HCT116 (cell line): Measurements from ENCODE around the gene KRCC1. TPM values are rescaled to one million over a fixed set of nuclear protein-coding genes. Genes with fewer than 3 reads are reported as not detected.

Experiments
- ATAC-seq: fragments of 200-7000 bp; cut with Tn5 transposase; 2 replicates; pipeline ENCODE4 v1.9.1; 2020; ENCODE audit warnings: mild to moderate bottlenecking, moderate library complexity
- BruUV-seq: library from RNA; stranded (reverse); fragments of 400-500 nt; replicated peaks from 2 replicates; lab custom pipeline; 2021; lab: Mats Ljungman, UMichigan
- CTCF ChIA-PET: fragments of 300-600 bp; sonication (Branson Sonifier 250); formaldehyde crosslinking; loops from one replicate; lab custom pipeline; 2021; ENCODE audit warnings: antibody characterized with exemption; lab: Charles Lee
- POLR2A ChIA-PET: fragments of 300-600, 350-600 bp; sonication (Branson Sonifier 250); formaldehyde crosslinking; loops from one replicate; lab custom pipeline; 2021; ENCODE audit warnings: antibody characterized with exemption; lab: Charles Lee
- RAD21 ChIA-PET, 2 experiments: fragments of 300-600 bp; sonication (Branson Sonifier 250); formaldehyde crosslinking; loops; one replicate each; lab custom pipeline; 2023; ENCODE audit warnings: low total read pairs in 2 of 2; ENCODE audit not compliant: uncharacterized antibody in 2 of 2, unreplicated experiment in 2 of 2, low non-redundant PET in 1 of 2; lab: Charles Lee
- DNase-seq: peaks from one replicate; pipeline ENCODE4 v3.0.0-alpha.2; 2010; ENCODE audit warnings: low read depth, low spot score
- H2AFZ ChIP-seq: fragments of 200-600 bp; shearing (Covaris generic), sonication (generic); 2 replicates; pipeline ENCODE4 v1.6.1; 2017; ENCODE audit warnings: low read depth, mixed run types, mixed read lengths, antibody characterized with exemption, low read length; ENCODE audit not compliant: poor library complexity, severe bottlenecking
- H3K27ac ChIP-seq: 2 replicates; pipeline ENCODE4 v1.5.1; 2012; ENCODE audit warnings: low read depth, low read length
- H3K27me3 ChIP-seq: fragments of 200-600 bp; sonication (generic); 2 replicates; pipeline ENCODE4 v1.6.1; 2016; ENCODE audit warnings: mixed run types, low read length, mixed read lengths; ENCODE audit not compliant: insufficient read depth
- H3K36me3 ChIP-seq, 2 experiments: fragments of 200-500 bp in 1 of 2; fragments of 200-600 bp in 1 of 2; sonication (Bioruptor generic) in 1 of 2; sonication (generic) in 1 of 2; 2 replicates each; pipeline versions ENCODE4 v1.5.1 to v1.6.1; 2014 to 2016; ENCODE audit warnings: low read length in 2 of 2, inconsistent platforms in 1 of 2, mixed read lengths in 1 of 2, mixed run types in 1 of 2; ENCODE audit not compliant: insufficient read depth in 2 of 2, control insufficient read depth in 1 of 2
- H3K4me1 ChIP-seq, 2 experiments: fragments of 200-600 bp in 1 of 2; sonication (generic) in 1 of 2; 2 replicates each; pipeline versions ENCODE4 v1.5.1 to v1.6.1; 2012 to 2017; ENCODE audit warnings: low read length in 2 of 2, inconsistent platforms in 1 of 2, mild to moderate bottlenecking in 1 of 2, mixed read lengths in 1 of 2, mixed run types in 1 of 2, moderate library complexity in 1 of 2; ENCODE audit not compliant: insufficient read depth in 2 of 2, control insufficient read depth in 1 of 2
- H3K4me2 ChIP-seq: fragments of 200-600 bp; sonication (generic); 2 replicates; pipeline ENCODE4 v1.6.1; 2017; ENCODE audit warnings: mixed run types, low read length, mixed read lengths
- H3K4me3 ChIP-seq, 2 experiments: fragments of 200-600 bp in 1 of 2; sonication (generic) in 1 of 2; replicated peaks in 1 of 2; 2 replicates each; pipeline ENCODE4 v1.5.1; 2011 to 2016; ENCODE audit warnings: low read length in 2 of 2, control low read depth in 1 of 2, low read depth in 1 of 2, mild to moderate bottlenecking in 1 of 2, mixed read lengths in 1 of 2, mixed run types in 1 of 2
- H3K79me2 ChIP-seq: fragments of 200-600 bp; sonication (generic); 2 replicates; pipeline ENCODE4 v1.6.1; 2017; ENCODE audit warnings: mild to moderate bottlenecking, mixed run types, low read length, moderate library complexity, mixed read lengths; ENCODE audit not compliant: insufficient read depth
- H3K9ac ChIP-seq: fragments of 200-600 bp; sonication (generic); 2 replicates; pipeline ENCODE4 v1.6.1; 2016; ENCODE audit warnings: low read length, mixed read lengths
- H3K9me2 ChIP-seq: fragments of 200-600 bp; sonication (generic), shearing (Covaris generic); 2 replicates; pipeline ENCODE4 v1.6.1; 2017; ENCODE audit warnings: mixed run types, mild to moderate bottlenecking, moderate library complexity; ENCODE audit not compliant: insufficient read depth
- H3K9me3 ChIP-seq, 2 experiments: fragments of 200-500 bp in 1 of 2; fragments of 200-600 bp in 1 of 2; sonication (Bioruptor generic) in 1 of 2; sonication (generic) in 1 of 2; 2 replicates each; pipeline ENCODE4 v1.6.1; 2014 to 2017; ENCODE audit warnings: low read length in 2 of 2, mixed read lengths in 2 of 2, inconsistent platforms in 1 of 2, low read depth in 1 of 2, mild to moderate bottlenecking in 1 of 2, mixed run types in 1 of 2, moderate library complexity in 1 of 2; ENCODE audit not compliant: control insufficient read depth in 1 of 2, insufficient read depth in 1 of 2
- H4K20me1 ChIP-seq: fragments of 200-600 bp; sonication (generic), shearing (Covaris generic); 2 replicates; pipeline ENCODE4 v1.6.1; 2017; ENCODE audit warnings: mixed run types, mild to moderate bottlenecking, moderate library complexity; ENCODE audit not compliant: insufficient read depth
- CBX3 ChIP-seq: IDR thresholded peaks from 2 replicates; pipeline ENCODE4 v1.6.1; 2012; ENCODE audit warnings: low read depth
- CEBPB ChIP-seq: IDR thresholded peaks from 2 replicates; pipeline ENCODE4 v1.6.1; 2012; ENCODE audit warnings: low read depth
- EGR1 ChIP-seq: IDR thresholded peaks from 2 replicates; pipeline ENCODE4 v1.6.1; 2012; ENCODE audit warnings: low read depth
- EZH2 ChIP-seq: fragments of 200-600 bp; sonication (generic); IDR thresholded peaks from 2 replicates; pipeline ENCODE4 v1.6.1; 2017; ENCODE audit warnings: antibody characterized with exemption, mixed run types
- EZH2phosphoT487 ChIP-seq: fragments of 200-600 bp; IDR thresholded peaks from 2 replicates; pipeline ENCODE4 v1.6.1; 2018; ENCODE audit warnings: antibody characterized with exemption, borderline replicate concordance
- FOSL1 ChIP-seq: IDR thresholded peaks from 2 replicates; pipeline ENCODE4 v1.6.1; 2012; ENCODE audit warnings: low read depth
- JUND ChIP-seq: IDR thresholded peaks from 2 replicates; pipeline ENCODE4 v1.6.1; 2012
- POLR2AphosphoS5 ChIP-seq: IDR thresholded peaks from 2 replicates; pipeline ENCODE4 v1.6.1; 2011; ENCODE audit warnings: mild to moderate bottlenecking, low read depth, low read length, moderate library complexity
- SIN3A ChIP-seq: IDR thresholded peaks from 2 replicates; pipeline ENCODE4 v1.6.1; 2012; ENCODE audit warnings: low read depth
- SRF ChIP-seq: IDR thresholded peaks from 2 replicates; pipeline ENCODE4 v1.6.1; 2012; ENCODE audit warnings: low read depth
- TCF7L2 ChIP-seq: IDR thresholded peaks from 2 replicates; pipeline ENCODE4 v1.7.0; 2011; ENCODE audit warnings: borderline replicate concordance, inconsistent platforms; ENCODE audit not compliant: insufficient read depth, insufficient read length; ENCODE audit errors: extremely low read depth
- YY1 ChIP-seq: IDR thresholded peaks from 2 replicates; pipeline ENCODE4 v1.6.1; 2011; ENCODE audit warnings: low read length, low read depth, moderate library complexity, mild to moderate bottlenecking; ENCODE audit not compliant: insufficient replicate concordance; ENCODE audit errors: extremely low read depth
- ZFX ChIP-seq: fragments of 450-650 bp; IDR thresholded peaks from 2 replicates; pipeline ENCODE4 v1.6.1; 2017
- ZNF274 ChIP-seq: fragments of 200-500 bp; sonication (Bioruptor generic); IDR thresholded peaks from 2 replicates; pipeline ENCODE4 v1.6.1; 2014; ENCODE audit warnings: mild to moderate bottlenecking, low read depth, low read length, inconsistent platforms
- intact Hi-C: fragments of 100-400 bp; cut with micrococcal nuclease; formaldehyde crosslinking; loops from 2 replicates; pipeline ENCODE4 v1.10.0; 2022
- total RNA-seq: library from RNA; stranded (reverse); gene quantifications from one replicate; pipeline ENCODE4 v1.2.1, GENCODE V29; 2021; ENCODE audit not compliant: unreplicated experiment
- TF ChIP-seq, protein P1 (sequence below), 3 experiments: fragments of 200-600 bp in 1 of 3; sonication (generic) in 1 of 3; IDR thresholded peaks in 2 of 3; conservative IDR thresholded peaks in 1 of 3; 2 replicates each; pipeline ENCODE4 v1.5.1; 2012 to 2017; ENCODE audit warnings: low read depth in 2 of 3, low read length in 2 of 3, antibody characterized with exemption in 1 of 3, borderline replicate concordance in 1 of 3, control low read depth in 1 of 3, mild to moderate bottlenecking in 1 of 3, mixed read lengths in 1 of 3, mixed run types in 1 of 3, moderate library complexity in 1 of 3; ENCODE audit not compliant: insufficient read depth in 1 of 3
- TF ChIP-seq, protein P2 (sequence below): IDR thresholded peaks from 2 replicates; pipeline ENCODE4 v1.6.1; 2011; ENCODE audit warnings: mild to moderate bottlenecking, low read length, moderate library complexity; ENCODE audit not compliant: insufficient replicate concordance; ENCODE audit errors: extremely low read depth
- TF ChIP-seq, protein P3 (sequence below): IDR thresholded peaks from 2 replicates; pipeline ENCODE4 v1.6.1; 2012
- TF ChIP-seq, protein P4 (sequence below): IDR thresholded peaks from 2 replicates; pipeline ENCODE4 v1.6.1; 2012; ENCODE audit warnings: low read depth
- TF ChIP-seq, protein P5 (sequence below): IDR thresholded peaks from 2 replicates; pipeline ENCODE4 v1.6.1; 2012

Gene KRCC1
- total RNA-seq, 1 experiment from 2014 or later, result 5.8 TPM

DNA sequence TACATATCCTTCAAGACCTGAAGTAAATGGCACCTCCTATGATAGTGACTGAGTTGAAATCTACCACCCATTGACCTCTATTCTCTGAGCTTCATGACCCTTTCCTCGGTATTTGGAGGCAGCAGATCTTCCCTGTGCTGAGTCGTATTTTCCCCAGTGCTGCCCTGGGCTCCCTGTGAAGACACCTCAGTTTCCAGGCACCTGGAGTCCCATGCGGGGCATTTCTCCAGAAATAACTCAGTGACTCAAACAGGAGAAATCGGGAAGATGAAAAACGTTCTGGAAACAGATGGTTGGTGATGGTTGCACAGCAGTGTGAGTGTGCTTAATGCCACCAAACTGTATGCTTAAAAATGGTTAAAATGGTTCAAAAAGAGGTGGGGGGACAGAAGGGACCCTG is 30.0 kb upstream of the KRCC1 start:
- no peak overlapping the region for H3K4me3 ChIP-seq
- no TSS peak for BruUV-seq
- DNase-seq, result no peak
- H3K27me3 ChIP-seq, result no peaks in the 10 kb centered on the region
- H3K9me2 ChIP-seq, result no peaks in the 10 kb centered on the region
- H3K27ac ChIP-seq, result no peak overlapping the region
- TF ChIP-seq EZH2 (no peak), CEBPB (no peak), SRF (no peak), ZNF274 (no peak), POLR2AphosphoS5 (no peak), EZH2phosphoT487 (no peak), ZFX (no peak), EGR1 (no peak), TCF7L2 (no peak), JUND (no peak), SIN3A (no peak), FOSL1 (no peak), CBX3 (no peak), YY1 (no peak)
- TF ChIP-seq, protein P1, sequence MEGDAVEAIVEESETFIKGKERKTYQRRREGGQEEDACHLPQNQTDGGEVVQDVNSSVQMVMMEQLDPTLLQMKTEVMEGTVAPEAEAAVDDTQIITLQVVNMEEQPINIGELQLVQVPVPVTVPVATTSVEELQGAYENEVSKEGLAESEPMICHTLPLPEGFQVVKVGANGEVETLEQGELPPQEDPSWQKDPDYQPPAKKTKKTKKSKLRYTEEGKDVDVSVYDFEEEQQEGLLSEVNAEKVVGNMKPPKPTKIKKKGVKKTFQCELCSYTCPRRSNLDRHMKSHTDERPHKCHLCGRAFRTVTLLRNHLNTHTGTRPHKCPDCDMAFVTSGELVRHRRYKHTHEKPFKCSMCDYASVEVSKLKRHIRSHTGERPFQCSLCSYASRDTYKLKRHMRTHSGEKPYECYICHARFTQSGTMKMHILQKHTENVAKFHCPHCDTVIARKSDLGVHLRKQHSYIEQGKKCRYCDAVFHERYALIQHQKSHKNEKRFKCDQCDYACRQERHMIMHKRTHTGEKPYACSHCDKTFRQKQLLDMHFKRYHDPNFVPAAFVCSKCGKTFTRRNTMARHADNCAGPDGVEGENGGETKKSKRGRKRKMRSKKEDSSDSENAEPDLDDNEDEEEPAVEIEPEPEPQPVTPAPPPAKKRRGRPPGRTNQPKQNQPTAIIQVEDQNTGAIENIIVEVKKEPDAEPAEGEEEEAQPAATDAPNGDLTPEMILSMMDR (IDR thresholded peaks at IDR 0.05 in 2 of 3, conservative IDR thresholded peaks at IDR 0.05 in 1 of 3; ENCODE audit: borderline replicate concordance in 1 of 3, insufficient read depth in 1 of 3, low read depth in 2 of 3, low read length in 2 of 3), result no peak
- TF ChIP-seq, protein P2, sequence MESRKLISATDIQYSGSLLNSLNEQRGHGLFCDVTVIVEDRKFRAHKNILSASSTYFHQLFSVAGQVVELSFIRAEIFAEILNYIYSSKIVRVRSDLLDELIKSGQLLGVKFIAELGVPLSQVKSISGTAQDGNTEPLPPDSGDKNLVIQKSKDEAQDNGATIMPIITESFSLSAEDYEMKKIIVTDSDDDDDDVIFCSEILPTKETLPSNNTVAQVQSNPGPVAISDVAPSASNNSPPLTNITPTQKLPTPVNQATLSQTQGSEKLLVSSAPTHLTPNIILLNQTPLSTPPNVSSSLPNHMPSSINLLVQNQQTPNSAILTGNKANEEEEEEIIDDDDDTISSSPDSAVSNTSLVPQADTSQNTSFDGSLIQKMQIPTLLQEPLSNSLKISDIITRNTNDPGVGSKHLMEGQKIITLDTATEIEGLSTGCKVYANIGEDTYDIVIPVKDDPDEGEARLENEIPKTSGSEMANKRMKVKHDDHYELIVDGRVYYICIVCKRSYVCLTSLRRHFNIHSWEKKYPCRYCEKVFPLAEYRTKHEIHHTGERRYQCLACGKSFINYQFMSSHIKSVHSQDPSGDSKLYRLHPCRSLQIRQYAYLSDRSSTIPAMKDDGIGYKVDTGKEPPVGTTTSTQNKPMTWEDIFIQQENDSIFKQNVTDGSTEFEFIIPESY, result no peak
- TF ChIP-seq, protein P3, sequence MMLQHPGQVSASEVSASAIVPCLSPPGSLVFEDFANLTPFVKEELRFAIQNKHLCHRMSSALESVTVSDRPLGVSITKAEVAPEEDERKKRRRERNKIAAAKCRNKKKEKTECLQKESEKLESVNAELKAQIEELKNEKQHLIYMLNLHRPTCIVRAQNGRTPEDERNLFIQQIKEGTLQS, result no peak
- TF ChIP-seq, protein P4, sequence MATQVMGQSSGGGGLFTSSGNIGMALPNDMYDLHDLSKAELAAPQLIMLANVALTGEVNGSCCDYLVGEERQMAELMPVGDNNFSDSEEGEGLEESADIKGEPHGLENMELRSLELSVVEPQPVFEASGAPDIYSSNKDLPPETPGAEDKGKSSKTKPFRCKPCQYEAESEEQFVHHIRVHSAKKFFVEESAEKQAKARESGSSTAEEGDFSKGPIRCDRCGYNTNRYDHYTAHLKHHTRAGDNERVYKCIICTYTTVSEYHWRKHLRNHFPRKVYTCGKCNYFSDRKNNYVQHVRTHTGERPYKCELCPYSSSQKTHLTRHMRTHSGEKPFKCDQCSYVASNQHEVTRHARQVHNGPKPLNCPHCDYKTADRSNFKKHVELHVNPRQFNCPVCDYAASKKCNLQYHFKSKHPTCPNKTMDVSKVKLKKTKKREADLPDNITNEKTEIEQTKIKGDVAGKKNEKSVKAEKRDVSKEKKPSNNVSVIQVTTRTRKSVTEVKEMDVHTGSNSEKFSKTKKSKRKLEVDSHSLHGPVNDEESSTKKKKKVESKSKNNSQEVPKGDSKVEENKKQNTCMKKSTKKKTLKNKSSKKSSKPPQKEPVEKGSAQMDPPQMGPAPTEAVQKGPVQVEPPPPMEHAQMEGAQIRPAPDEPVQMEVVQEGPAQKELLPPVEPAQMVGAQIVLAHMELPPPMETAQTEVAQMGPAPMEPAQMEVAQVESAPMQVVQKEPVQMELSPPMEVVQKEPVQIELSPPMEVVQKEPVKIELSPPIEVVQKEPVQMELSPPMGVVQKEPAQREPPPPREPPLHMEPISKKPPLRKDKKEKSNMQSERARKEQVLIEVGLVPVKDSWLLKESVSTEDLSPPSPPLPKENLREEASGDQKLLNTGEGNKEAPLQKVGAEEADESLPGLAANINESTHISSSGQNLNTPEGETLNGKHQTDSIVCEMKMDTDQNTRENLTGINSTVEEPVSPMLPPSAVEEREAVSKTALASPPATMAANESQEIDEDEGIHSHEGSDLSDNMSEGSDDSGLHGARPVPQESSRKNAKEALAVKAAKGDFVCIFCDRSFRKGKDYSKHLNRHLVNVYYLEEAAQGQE, result no peak
- TF ChIP-seq, protein P5, sequence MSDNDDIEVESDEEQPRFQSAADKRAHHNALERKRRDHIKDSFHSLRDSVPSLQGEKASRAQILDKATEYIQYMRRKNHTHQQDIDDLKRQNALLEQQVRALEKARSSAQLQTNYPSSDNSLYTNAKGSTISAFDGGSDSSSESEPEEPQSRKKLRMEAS, result no peak
- no peaks in the 10 kb centered on the region for H3K36me3 ChIP-seq
- RAD21 ChIA-PET, result no interaction called here
- H3K79me2 ChIP-seq, result no peaks in the 10 kb centered on the region
- intact Hi-C loops, result no loop called here
- CTCF ChIA-PET, result interaction anchor here (4.5 kb wide), 1 partner anchor 25 kb away, joined by 12 read pairs; no protein-coding TSS in a partner anchor
- no peak overlapping the region for H2AFZ ChIP-seq
- H3K4me1 ChIP-seq, result peaks cover 0 to 5% of the 10 kb centered on the region in 2 experiments; a peak in 1 of 4 replicates
- H3K9ac ChIP-seq, result no peak overlapping the region
- no peaks in the 10 kb centered on the region for H4K20me1 ChIP-seq
- POLR2A ChIA-PET, result no interaction called here
- ATAC-seq, result no peak
- 0 out of 2 replicates have a peak overlapping the region, but pooled peaks have one; percentile 7 for H3K4me2 ChIP-seq
- H3K9me3 ChIP-seq, result no peaks in the 10 kb centered on the region
